Right lung (tissue), 5 donors: Measurements from ENCODE around the gene ACE. TPM values are rescaled to one million over a fixed set of nuclear protein-coding genes. Genes with fewer than 3 reads are reported as not detected.

Source experiments
- DNase-seq, 2 donors: peaks; one replicate each; pipeline ENCODE4 v3.0.0-alpha.2; 2013
- polyA plus RNA-seq, 5 donors: library from polyadenylated mRNA; unstranded; fragments of 120-200 nt; gene quantifications; one replicate each; pipeline versions ENCODE4 v1.2.1 to v1.2.3, GENCODE V29; 2013; ENCODE audit warnings: inconsistent platforms in 1 of 5, low replicate concordance in 1 of 5; ENCODE audit not compliant: insufficient read length in 5 of 5, insufficient read depth in 1 of 5

ACE gene
- polyA plus RNA-seq, 5 donors, result 38.7 to 62.7 (median 41.1) TPM

DNA sequence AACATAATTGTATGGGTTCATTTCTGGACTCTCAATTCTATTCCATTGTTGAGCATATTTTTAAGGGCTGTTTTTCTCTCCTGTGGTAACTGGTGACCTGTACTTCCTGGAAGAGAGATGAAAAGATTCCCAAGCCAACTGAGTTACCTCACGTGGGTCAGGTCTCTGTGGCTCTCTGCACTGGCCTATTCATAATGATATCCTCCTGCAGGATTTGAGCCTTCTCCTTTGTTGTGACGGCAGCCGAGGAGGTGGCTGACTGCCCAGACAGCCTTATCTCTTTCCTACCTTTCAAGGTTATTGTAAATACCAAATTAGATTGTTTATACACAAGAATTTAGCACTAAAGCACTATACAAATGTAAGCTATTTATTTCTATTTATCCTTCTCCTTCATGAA, 2.7 kb upstream of the ACE start:
- no peak for DNase-seq

- no peak for DNase-seq
Measured at GRCh38 chr17:63474586-63475460, 2.0 kb upstream of the ACE start.

DNA sequence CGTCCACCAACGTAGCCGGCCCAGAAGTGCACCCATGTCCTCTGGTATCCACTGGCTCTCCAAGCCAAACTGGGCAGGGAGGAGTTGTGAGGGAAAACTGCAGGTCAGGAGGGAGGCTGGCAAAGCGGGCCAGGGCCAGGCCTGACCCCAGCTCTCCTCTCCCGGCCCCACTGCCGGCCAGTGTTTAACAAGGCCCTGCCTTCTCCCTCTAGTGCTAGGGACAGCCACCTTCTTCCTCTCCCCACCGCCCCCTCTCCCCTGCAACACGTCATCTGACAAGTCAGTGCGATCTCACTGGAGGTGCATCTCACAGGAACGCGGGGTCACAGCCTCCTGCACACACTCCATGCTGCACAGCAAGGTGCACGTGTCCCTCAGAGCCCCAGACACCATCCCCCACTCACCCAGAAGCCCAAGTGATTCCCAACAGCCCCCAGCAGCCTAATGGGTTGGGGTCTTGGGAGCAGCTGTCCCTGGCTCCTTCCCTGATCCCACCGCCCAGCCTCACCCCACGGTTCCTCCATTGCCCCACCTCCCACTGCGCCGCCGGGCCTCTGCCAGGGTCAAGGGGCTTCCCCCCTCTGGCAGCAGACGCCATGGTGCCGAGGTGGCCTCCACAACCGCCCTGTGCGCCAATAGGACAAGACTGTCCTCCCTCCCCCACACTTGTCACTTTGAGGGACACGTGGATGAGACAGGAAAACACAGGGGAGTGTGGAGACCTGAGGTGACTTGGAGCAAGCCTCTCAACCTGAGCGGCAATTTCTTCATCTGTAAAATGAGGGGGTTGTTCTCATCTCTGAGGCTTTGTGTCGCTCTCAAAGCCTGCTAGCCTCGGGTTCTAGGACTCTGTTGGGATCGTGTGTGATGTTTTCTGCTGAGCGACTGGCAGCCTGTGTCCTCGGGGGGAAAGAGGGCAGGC, 1.1 kb upstream of the ACE start:
- no peak for DNase-seq

GRCh38 chr17:63476459-63476853, 405 bp upstream of the ACE start:
- no peak for DNase-seq

DNA sequence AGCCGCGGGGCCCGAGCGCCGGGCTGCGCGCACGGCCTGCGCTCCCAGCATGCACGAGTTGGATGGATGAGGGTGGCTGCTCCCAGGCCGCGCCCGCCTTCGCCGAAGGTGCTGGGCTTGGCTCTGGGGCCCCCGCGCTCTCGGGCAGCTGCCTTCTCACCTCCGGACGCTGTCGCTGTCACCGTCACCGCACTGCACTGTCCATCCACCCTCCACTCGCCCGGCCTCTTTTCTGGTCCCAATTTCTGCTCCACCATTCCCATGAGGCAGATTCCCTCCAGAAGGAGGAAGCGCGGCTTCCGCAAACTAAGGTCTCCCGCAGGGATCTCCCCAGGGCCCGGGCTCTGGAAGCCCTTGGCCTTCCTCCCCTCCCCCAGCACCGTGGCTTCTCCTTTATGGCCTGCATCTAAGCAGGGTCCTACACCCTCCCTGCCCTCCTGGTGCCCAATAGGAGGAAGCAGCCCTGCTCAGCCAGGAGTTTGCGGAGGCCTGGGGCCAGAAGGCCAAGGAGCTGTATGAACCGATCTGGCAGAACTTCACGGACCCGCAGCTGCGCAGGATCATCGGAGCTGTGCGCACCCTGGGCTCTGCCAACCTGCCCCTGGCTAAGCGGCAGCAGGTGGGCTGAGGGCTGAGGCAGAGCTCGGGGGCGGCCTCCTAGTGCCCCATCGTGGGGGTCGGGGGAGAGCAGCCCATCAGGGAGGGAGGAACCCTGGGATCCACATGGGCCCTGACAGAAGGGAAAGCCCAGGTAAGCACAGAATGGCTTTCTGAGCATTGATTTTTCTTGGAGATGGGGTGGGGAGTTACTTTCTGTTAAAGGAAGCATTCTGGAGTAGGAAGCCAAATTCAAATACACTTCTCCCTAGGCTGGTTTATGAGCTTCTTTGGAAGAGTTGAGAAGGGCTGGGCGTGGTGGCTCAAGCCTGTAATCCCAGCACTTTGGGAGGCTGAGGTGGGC, 899 bp downstream of the ACE start:
- DNase-seq, result no peak

GRCh38 chr17:63478814-63479494, 2.1 kb downstream of the ACE start:
- DNase-seq, result peak in 1 of 2 donors; percentile 40

DNA sequence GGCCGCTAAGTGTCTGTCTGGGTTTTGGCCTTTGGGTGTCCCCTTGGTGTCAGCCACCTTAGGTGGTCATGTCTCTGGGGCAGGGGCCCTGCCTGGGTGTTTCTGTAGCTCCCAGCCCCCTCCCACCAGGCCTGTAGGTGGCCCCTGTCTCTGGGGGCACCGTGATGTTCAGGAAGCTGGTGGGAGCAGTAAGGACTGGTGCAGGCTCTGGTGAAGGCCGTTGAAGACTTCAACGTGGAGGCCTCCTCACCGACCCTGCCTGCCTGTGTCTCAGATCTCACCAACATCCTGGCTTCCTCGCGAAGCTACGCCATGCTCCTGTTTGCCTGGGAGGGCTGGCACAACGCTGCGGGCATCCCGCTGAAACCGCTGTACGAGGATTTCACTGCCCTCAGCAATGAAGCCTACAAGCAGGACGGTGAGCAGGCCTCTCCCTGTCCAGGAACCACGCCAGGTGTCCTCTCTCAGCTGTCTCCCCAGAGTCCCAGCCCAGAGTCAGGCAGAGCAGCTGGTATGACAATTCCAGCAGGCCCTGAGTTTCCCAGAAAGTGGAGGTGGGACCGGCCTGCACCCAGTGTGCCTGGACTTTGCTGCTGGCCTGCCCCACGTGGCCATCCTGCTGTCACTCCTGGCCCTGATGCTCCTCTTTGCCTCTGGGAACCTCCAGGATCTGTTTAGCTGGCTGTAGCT, 2.8 kb downstream of the ACE start:
- no peak for DNase-seq

DNA sequence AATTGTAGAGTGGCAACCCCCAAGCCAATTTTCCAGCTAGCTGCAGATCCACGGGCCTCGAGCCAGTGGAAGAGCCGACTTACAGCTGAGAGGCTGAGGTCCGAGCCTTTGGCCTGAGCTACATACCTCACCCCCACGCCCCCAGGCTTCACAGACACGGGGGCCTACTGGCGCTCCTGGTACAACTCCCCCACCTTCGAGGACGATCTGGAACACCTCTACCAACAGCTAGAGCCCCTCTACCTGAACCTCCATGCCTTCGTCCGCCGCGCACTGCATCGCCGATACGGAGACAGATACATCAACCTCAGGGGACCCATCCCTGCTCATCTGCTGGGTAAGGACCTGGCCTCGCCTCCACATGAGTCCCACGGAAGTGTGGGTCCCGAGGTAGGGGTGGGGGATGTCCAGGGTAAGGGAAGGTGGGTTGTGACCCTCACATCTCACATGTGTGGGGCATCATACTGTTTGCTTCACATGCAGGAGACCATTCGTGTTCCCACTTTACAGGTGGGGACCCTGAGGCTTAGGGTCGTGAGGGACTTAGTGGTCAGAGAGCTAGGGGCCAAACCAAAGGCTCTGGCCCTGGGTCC, 3.4 kb downstream of the ACE start:
- no peak for DNase-seq

GRCh38 chr17:63480826-63481487, 4.1 kb downstream of the ACE start:
- DNase-seq, result no peak

DNA sequence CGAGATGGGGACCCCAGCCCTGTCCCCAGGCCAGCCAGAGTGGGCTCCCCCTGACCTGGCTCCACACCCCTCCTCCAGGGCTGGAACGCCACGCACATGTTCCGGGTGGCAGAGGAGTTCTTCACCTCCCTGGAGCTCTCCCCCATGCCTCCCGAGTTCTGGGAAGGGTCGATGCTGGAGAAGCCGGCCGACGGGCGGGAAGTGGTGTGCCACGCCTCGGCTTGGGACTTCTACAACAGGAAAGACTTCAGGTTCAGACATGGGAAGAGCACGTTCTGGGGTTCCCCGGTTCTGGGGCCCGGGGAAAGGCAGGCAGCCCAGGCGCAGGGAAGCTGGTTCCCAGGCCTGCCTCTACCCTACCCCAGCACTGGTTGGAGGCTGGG, 4.6 kb downstream of the ACE start:
- no peak for DNase-seq

DNA sequence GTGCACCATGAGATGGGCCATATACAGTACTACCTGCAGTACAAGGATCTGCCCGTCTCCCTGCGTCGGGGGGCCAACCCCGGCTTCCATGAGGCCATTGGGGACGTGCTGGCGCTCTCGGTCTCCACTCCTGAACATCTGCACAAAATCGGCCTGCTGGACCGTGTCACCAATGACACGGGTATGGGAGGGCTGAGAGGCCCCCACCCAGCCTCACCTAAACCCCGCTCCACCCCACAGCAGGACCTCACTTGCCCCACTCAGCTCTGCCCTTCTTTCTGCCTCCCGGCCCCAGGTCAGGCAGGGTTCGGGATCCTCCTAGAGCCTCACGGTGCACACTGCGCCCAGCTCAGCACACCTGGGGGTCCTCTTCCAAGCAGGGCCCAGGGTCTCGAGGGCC, 5.6 kb downstream of the ACE start:
- DNase-seq, result no peak

GRCh38 chr17:63483038-63483437, 6.2 kb downstream of the ACE start:
- DNase-seq, result no peak

DNA sequence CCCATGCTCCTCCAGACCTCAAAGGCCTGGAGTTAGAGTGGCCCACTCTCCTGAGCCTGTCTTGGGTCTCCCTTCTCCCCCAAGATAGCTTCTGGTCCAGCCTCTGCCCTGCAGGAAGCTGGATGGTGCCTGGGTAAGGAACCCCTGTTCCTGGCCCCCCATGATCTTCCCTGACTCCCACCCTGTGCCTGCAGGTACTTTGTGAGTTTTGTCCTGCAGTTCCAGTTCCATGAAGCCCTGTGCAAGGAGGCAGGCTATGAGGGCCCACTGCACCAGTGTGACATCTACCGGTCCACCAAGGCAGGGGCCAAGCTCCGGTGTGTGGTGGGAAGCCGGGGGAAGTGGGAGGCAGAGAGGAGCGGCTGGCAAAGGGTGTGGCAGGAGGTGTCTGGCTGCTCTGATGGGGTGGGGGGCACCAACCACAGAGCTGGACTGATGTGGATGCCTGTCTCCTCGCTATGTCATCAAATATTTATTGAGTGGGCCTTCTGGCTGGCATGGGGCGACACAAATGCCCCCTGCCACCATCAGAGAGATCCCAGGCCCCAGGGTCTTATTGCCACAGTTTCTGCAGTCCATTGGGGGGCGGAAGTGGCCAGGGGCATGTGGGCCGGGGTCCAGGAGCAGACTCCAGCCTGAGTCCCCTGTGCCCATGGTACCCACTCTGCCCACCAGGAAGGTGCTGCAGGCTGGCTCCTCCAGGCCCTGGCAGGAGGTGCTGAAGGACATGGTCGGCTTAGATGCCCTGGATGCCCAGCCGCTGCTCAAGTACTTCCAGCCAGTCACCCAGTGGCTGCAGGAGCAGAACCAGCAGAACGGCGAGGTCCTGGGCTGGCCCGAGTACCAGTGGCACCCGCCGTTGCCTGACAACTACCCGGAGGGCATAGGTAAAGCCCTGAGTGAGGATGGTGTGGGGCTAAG, 7.1 kb downstream of the ACE start:
- DNase-seq, result no peak

- no peak for DNase-seq
Measured at GRCh38 chr17:63486317-63487013, 9.6 kb downstream of the ACE start.

- no peak for DNase-seq
Measured at GRCh38 chr17:63487014-63487339, 10.1 kb downstream of the ACE start.

DNA sequence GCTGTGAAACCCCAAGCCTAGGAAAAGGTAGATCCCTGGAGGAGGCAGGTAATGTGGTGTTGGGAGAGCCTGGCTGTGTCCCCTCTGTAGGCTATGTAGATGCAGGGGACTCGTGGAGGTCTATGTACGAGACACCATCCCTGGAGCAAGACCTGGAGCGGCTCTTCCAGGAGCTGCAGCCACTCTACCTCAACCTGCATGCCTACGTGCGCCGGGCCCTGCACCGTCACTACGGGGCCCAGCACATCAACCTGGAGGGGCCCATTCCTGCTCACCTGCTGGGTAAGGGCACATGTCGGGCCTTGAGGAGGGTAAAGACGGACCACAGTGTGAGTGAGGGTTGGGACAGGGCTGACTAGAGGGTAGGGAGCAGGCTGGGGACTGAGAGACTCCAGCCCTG, 12.0 kb downstream of the ACE start:
- DNase-seq, result no peak

- DNase-seq, result no peak
Measured at GRCh38 chr17:63489291-63489690, 12.4 kb downstream of the ACE start.

GRCh38 chr17:63490329-63490728, 13.5 kb downstream of the ACE start:
- DNase-seq, result no peak
